Measurements from ENCODE around the gene GDF9.

The GDF9 gene

DNA sequence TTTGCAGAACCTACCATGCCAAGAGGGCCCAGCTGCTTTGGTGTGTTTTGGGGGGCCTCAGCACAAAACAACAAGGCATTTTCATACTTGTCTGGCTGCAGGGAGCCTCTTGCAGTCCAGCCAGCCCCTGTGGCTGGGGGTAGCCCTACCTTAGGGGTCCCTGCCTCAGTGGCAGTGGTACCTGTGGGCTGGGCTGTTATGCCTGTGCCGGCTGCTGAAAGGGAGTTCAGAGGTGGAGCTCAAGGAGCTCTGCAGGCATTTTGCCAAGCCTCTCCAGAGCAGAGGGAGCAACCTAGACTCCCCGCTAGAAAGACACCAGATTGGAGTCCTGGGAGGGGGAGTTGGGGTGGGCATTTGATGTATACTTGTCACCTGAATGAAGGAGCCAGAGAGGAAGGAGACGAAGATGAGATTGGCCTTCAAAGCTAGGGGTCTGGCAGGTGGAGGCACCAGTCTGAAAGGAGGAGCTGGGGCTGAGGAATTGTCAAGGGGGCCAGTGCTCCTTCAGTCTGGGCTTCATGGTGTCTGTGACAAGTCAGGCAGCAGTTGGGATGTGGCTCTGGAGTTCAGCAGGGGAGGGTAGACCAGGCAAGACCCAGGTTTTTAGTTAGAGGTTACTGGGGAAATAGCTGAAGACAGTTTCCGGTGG is 37.3 kb downstream of the GDF9 start:
- H3K9me3 ChIP-seq (ENCODE audit: insufficient read depth, low read length) = no peaks in the 10 kb centered on the region
- H3K27ac ChIP-seq (ENCODE audit: low read depth, low read length) = no peak overlapping the region
- H3K9me2 ChIP-seq (replicated peaks; ENCODE audit: insufficient read depth, low read length) = no peaks in the 10 kb centered on the region
- no peaks in the 10 kb centered on the region for H3K27me3 ChIP-seq (ENCODE audit: low read length)
- no peak overlapping the region for H3K4me2 ChIP-seq (ENCODE audit: low read depth, low read length, poor library complexity, severe bottlenecking)
- TF ChIP-seq, protein P1, sequence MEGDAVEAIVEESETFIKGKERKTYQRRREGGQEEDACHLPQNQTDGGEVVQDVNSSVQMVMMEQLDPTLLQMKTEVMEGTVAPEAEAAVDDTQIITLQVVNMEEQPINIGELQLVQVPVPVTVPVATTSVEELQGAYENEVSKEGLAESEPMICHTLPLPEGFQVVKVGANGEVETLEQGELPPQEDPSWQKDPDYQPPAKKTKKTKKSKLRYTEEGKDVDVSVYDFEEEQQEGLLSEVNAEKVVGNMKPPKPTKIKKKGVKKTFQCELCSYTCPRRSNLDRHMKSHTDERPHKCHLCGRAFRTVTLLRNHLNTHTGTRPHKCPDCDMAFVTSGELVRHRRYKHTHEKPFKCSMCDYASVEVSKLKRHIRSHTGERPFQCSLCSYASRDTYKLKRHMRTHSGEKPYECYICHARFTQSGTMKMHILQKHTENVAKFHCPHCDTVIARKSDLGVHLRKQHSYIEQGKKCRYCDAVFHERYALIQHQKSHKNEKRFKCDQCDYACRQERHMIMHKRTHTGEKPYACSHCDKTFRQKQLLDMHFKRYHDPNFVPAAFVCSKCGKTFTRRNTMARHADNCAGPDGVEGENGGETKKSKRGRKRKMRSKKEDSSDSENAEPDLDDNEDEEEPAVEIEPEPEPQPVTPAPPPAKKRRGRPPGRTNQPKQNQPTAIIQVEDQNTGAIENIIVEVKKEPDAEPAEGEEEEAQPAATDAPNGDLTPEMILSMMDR (IDR thresholded peaks at IDR 0.05; ENCODE audit: insufficient read depth, low read length, poor library complexity, severe bottlenecking) = no peak
- TF ChIP-seq EZH2phosphoT487 (conservative IDR thresholded peaks at IDR 0.05; ENCODE audit: low read length) = no peak
- no peak overlapping the region for H3K9ac ChIP-seq (ENCODE audit: low read length)
- H3K4me3 ChIP-seq (ENCODE audit: insufficient read depth, low read length, poor library complexity, severe bottlenecking) = no peak overlapping the region
- no peaks in the 10 kb centered on the region for H4K20me1 ChIP-seq (ENCODE audit: low read depth, low read length)
- no peak overlapping the region for H2AFZ ChIP-seq (ENCODE audit: low read depth, low read length, severe bottlenecking)
- no peaks in the 10 kb centered on the region for H3K79me2 ChIP-seq (ENCODE audit: insufficient read depth, low read length)
- H3K36me3 ChIP-seq (ENCODE audit: low read length) = no peaks in the 10 kb centered on the region
- H3F3A ChIP-seq (ENCODE audit: insufficient read depth) = no peaks in the 10 kb centered on the region

GRCh38 chr5:132827943-132828673 is 38.2 kb downstream of the GDF9 start:
- Histone ChIP-seq H3K36me3 (ENCODE audit: low read length) (no peaks in the 10 kb centered on the region), H3F3A (ENCODE audit: insufficient read depth) (no peaks in the 10 kb centered on the region), H3K4me2 (ENCODE audit: low read depth, low read length, poor library complexity, severe bottlenecking) (no peak overlapping the region), H3K9ac (ENCODE audit: low read length) (no peak overlapping the region), H3K4me3 (ENCODE audit: insufficient read depth, low read length, poor library complexity, severe bottlenecking) (no peak overlapping the region), H3K79me2 (ENCODE audit: insufficient read depth, low read length) (no peaks in the 10 kb centered on the region), H3K9me3 (ENCODE audit: insufficient read depth, low read length) (no peaks in the 10 kb centered on the region), H3K9me2 (replicated peaks; ENCODE audit: insufficient read depth, low read length) (no peaks in the 10 kb centered on the region), H4K20me1 (ENCODE audit: low read depth, low read length) (no peaks in the 10 kb centered on the region), H2AFZ (ENCODE audit: low read depth, low read length, severe bottlenecking) (no peak overlapping the region), H3K27me3 (ENCODE audit: low read length) (no peaks in the 10 kb centered on the region), H3K27ac (ENCODE audit: low read depth, low read length) (no peak overlapping the region)
- TF ChIP-seq, protein P1 (IDR thresholded peaks at IDR 0.05; ENCODE audit: insufficient read depth, low read length, poor library complexity, severe bottlenecking) = no peak
- TF ChIP-seq EZH2phosphoT487 (conservative IDR thresholded peaks at IDR 0.05; ENCODE audit: low read length) = no peak

DNA sequence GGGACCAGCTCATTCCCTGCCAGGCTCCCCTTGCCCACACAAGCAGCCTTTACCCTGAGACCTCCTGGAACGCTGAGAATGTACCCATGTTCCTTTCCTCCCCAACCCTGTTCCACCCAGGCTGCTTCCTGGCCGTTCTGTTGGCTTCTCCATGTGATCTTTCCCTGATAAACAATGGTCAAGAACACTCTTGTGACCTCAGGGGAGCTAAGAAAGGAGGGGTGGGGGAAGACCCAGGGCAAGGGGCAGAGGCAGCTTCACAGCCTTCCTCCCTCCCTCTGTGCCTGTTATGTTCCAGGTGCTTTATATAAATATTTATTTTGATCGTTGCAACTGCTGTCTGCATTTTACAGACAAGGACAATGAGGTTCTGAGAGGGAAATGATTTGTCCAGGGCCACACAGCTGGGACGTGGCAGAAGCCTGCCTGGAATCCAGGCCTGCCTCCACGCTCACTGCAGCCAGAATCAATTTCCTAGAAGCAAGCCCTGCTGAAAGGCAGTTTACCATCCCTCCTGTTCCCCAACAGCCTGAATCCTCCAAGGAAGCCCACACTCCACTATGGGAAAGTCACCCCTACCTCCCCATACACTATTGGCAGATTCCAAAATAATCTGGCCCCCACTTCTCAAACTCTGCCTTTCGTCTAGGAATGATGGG is 39.7 kb downstream of the GDF9 start:
- Histone ChIP-seq H3K36me3 (ENCODE audit: low read length) (no peaks in the 10 kb centered on the region), H3K4me3 (ENCODE audit: insufficient read depth, low read length, poor library complexity, severe bottlenecking) (no peak overlapping the region)

More for the DNA sequence above, 39.7 kb downstream of the GDF9 start:
- TF ChIP-seq, protein P1 (IDR thresholded peaks at IDR 0.05; ENCODE audit: insufficient read depth, low read length, poor library complexity, severe bottlenecking) = no peak
- no peak for TF ChIP-seq EZH2phosphoT487 (conservative IDR thresholded peaks at IDR 0.05; ENCODE audit: low read length)
- Histone ChIP-seq H3K4me2 (ENCODE audit: low read depth, low read length, poor library complexity, severe bottlenecking) (no peak overlapping the region), H3K27ac (ENCODE audit: low read depth, low read length) (no peak overlapping the region), H2AFZ (ENCODE audit: low read depth, low read length, severe bottlenecking) (no peak overlapping the region), H3F3A (ENCODE audit: insufficient read depth) (no peaks in the 10 kb centered on the region), H3K9me3 (ENCODE audit: insufficient read depth, low read length) (no peaks in the 10 kb centered on the region), H3K79me2 (ENCODE audit: insufficient read depth, low read length) (no peaks in the 10 kb centered on the region), H3K9ac (ENCODE audit: low read length) (no peak overlapping the region), H3K27me3 (ENCODE audit: low read length) (no peaks in the 10 kb centered on the region), H3K9me2 (replicated peaks; ENCODE audit: insufficient read depth, low read length) (no peaks in the 10 kb centered on the region), H4K20me1 (ENCODE audit: low read depth, low read length) (no peaks in the 10 kb centered on the region)
